HEK293 (cell line): ENCODE data around the gene PKP2.

Source experiments
- CTCF ChIA-PET: fragments of 350-600 bp; formaldehyde crosslinking; extraction: SDS; loops from one replicate; lab custom pipeline; 2021; ENCODE audit warnings: antibody characterized with exemption; lab: Yijun Ruan, JAX
- POLR2A ChIA-PET: fragments of 300-600 bp; formaldehyde crosslinking; extraction: SDS; loops from one replicate; lab custom pipeline; 2020; ENCODE audit warnings: antibody characterized with exemption, inconsistent platforms; lab: Yijun Ruan, JAX
- H3K27ac ChIP-seq: fragments of 200-500 bp; sonication (Bioruptor generic); 2 replicates; pipeline ENCODE4 v1.5.1; 2014; ENCODE audit warnings: low read depth, low read length, control low read depth, inconsistent platforms; ENCODE audit errors: extremely low read depth
- H3K36me3 ChIP-seq, 2 experiments: fragments of 200-500 bp in 1 of 2; sonication (Bioruptor generic) in 1 of 2; 1 replicate in 1 of 2; 2 replicates in 1 of 2; pipeline ENCODE4 v1.5.1; 2014 to 2017; ENCODE audit warnings: inconsistent platforms in 2 of 2, low read length in 2 of 2; ENCODE audit not compliant: control insufficient read depth in 2 of 2, insufficient read depth in 1 of 2
- H3K4me1 ChIP-seq: fragments of 200-500 bp; sonication (Bioruptor generic); 2 replicates; pipeline ENCODE4 v1.5.1; 2014; ENCODE audit warnings: mild to moderate bottlenecking, low read length, inconsistent platforms; ENCODE audit not compliant: control insufficient read depth, insufficient read depth
- H3K4me3 ChIP-seq: 2 replicates; pipeline ENCODE4 v1.5.1; 2011; ENCODE audit warnings: low read depth, mild to moderate bottlenecking, control low read depth, low read length, moderate library complexity
- H3K9me3 ChIP-seq: fragments of 200-500 bp; sonication (Bioruptor generic); 2 replicates; pipeline ENCODE4 v1.5.1; 2014; ENCODE audit warnings: low read depth, low read length, inconsistent platforms; ENCODE audit not compliant: control insufficient read depth, insufficient read depth
- KLF16 ChIP-seq: fragments of 450-650 bp; formaldehyde crosslinking; IDR thresholded peaks from 2 replicates; pipeline ENCODE4 v1.5.1; 2017; ENCODE audit warnings: missing biosample characterization, missing genetic modification characterization
- MYNN ChIP-seq: fragments of 450-650 bp; formaldehyde crosslinking; IDR thresholded peaks from 2 replicates; pipeline ENCODE4 v1.5.1; 2016; ENCODE audit warnings: missing biosample characterization, missing genetic modification characterization, borderline replicate concordance
- SP2 ChIP-seq: fragments of 450-650 bp; formaldehyde crosslinking; IDR thresholded peaks from 2 replicates; pipeline ENCODE4 v1.5.1; 2016; ENCODE audit warnings: missing biosample characterization, missing genetic modification characterization
- YY2 ChIP-seq: fragments of 450-650 bp; formaldehyde crosslinking; IDR thresholded peaks from 2 replicates; pipeline ENCODE4 v1.5.1; 2016; ENCODE audit warnings: missing biosample characterization, missing genetic modification characterization
- ZBTB1 ChIP-seq: fragments of 450-650 bp; formaldehyde crosslinking; IDR thresholded peaks from 2 replicates; pipeline ENCODE4 v1.5.1; 2016; ENCODE audit warnings: missing biosample characterization, missing genetic modification characterization
- ZBTB21 ChIP-seq: fragments of 450-650 bp; formaldehyde crosslinking; IDR thresholded peaks from 2 replicates; pipeline ENCODE4 v1.5.1; 2017; ENCODE audit warnings: missing biosample characterization, missing genetic modification characterization
- ZNF121 ChIP-seq: fragments of 450-650 bp; formaldehyde crosslinking; IDR thresholded peaks from 2 replicates; pipeline ENCODE4 v1.5.1; 2016; ENCODE audit warnings: missing biosample characterization, missing genetic modification characterization
- ZNF138 ChIP-seq: fragments of 450-650 bp; formaldehyde crosslinking; IDR thresholded peaks from 2 replicates; pipeline ENCODE4 v1.5.1; 2016; ENCODE audit warnings: missing biosample characterization, missing genetic modification characterization, borderline replicate concordance
- ZNF140 ChIP-seq: fragments of 450-650 bp; formaldehyde crosslinking; IDR thresholded peaks from 2 replicates; pipeline ENCODE4 v1.5.1; 2016; ENCODE audit warnings: missing biosample characterization, missing genetic modification characterization
- ZNF146 ChIP-seq: fragments of 450-650 bp; formaldehyde crosslinking; IDR thresholded peaks from 2 replicates; pipeline ENCODE4 v1.5.1; 2016; ENCODE audit warnings: missing biosample characterization, missing genetic modification characterization
- ZNF157 ChIP-seq: fragments of 450-650 bp; formaldehyde crosslinking; IDR thresholded peaks from 2 replicates; pipeline ENCODE4 v1.5.1; 2016; ENCODE audit warnings: missing biosample characterization, missing genetic modification characterization
- ZNF16 ChIP-seq: fragments of 450-650 bp; formaldehyde crosslinking; IDR thresholded peaks from 2 replicates; pipeline ENCODE4 v1.5.1; 2016; ENCODE audit warnings: low read depth, missing biosample characterization, missing genetic modification characterization
- ZNF174 ChIP-seq: fragments of 450-650 bp; formaldehyde crosslinking; IDR thresholded peaks from 2 replicates; pipeline ENCODE4 v1.5.0; 2017; ENCODE audit warnings: missing biosample characterization, mild to moderate bottlenecking, missing genetic modification characterization
- ZNF214 ChIP-seq: fragments of 450-650 bp; formaldehyde crosslinking; IDR thresholded peaks from 2 replicates; pipeline ENCODE4 v1.5.1; 2017; ENCODE audit warnings: missing biosample characterization, mild to moderate bottlenecking, missing genetic modification characterization, borderline replicate concordance
- ZNF280D ChIP-seq: fragments of 450-650 bp; formaldehyde crosslinking; IDR thresholded peaks from 2 replicates; pipeline ENCODE4 v1.5.1; 2016; ENCODE audit warnings: missing biosample characterization, missing genetic modification characterization
- ZNF350 ChIP-seq: fragments of 450-650 bp; formaldehyde crosslinking; IDR thresholded peaks from 2 replicates; pipeline ENCODE4 v1.5.0; 2017; ENCODE audit warnings: missing biosample characterization, mild to moderate bottlenecking, missing genetic modification characterization
- ZNF521 ChIP-seq: fragments of 450-650 bp; formaldehyde crosslinking; IDR thresholded peaks from 2 replicates; pipeline ENCODE4 v1.5.1; 2017; ENCODE audit warnings: missing biosample characterization, mild to moderate bottlenecking, missing genetic modification characterization
- ZNF529 ChIP-seq: fragments of 450-650 bp; formaldehyde crosslinking; IDR thresholded peaks from 2 replicates; pipeline ENCODE4 v1.5.1; 2017; ENCODE audit warnings: missing genetic modification characterization, missing biosample characterization; ENCODE audit not compliant: insufficient replicate concordance
- ZNF621 ChIP-seq: fragments of 450-650 bp; formaldehyde crosslinking; IDR thresholded peaks from 2 replicates; pipeline ENCODE4 v1.5.1; 2017; ENCODE audit warnings: missing biosample characterization, missing genetic modification characterization
- ZNF658 ChIP-seq: fragments of 450-650 bp; formaldehyde crosslinking; IDR thresholded peaks from 2 replicates; pipeline ENCODE4; 2016; ENCODE audit warnings: missing biosample characterization, missing genetic modification characterization
- ZNF660 ChIP-seq: fragments of 450-650 bp; IDR thresholded peaks from 2 replicates; pipeline ENCODE4 v1.5.1; 2018; ENCODE audit warnings: missing biosample characterization, mild to moderate bottlenecking, missing genetic modification characterization
- ZNF791 ChIP-seq: fragments of 450-650 bp; formaldehyde crosslinking; IDR thresholded peaks from 2 replicates; pipeline ENCODE4 v1.5.1; 2016; ENCODE audit warnings: missing biosample characterization, missing genetic modification characterization
- ZSCAN5A ChIP-seq: fragments of 450-650 bp; formaldehyde crosslinking; IDR thresholded peaks from 2 replicates; pipeline ENCODE4 v1.5.1; 2016; ENCODE audit warnings: missing biosample characterization, missing genetic modification characterization
- TF ChIP-seq, protein P1 (sequence below): fragments of 450-650 bp; formaldehyde crosslinking; IDR thresholded peaks from 2 replicates; pipeline ENCODE4 v1.5.1; 2016; ENCODE audit warnings: missing biosample characterization, missing genetic modification characterization
- TF ChIP-seq, protein P2 (sequence below): IDR thresholded peaks from 2 replicates; pipeline ENCODE4 v1.6.1; 2011; ENCODE audit warnings: mild to moderate bottlenecking, low read depth, low read length, borderline replicate concordance

PKP2 gene

GRCh38 chr12:32876004-32876403 is 20.6 kb downstream of the PKP2 start:
- Histone ChIP-seq H3K4me3 (no peak overlapping the region), H3K9me3 (no peaks in the 10 kb centered on the region), H3K27ac (no peak overlapping the region), H3K36me3 (peaks cover 0 to 24% of the 10 kb centered on the region in 2 experiments; a peak in 2 of 3 replicates), H3K4me1 (no peaks in the 10 kb centered on the region)
- POLR2A ChIA-PET: no interaction called here
- TF ChIP-seq ZNF280D (tag by site-specific recombination) (no peak), ZNF621 (tag by site-specific recombination) (no peak), ZNF16 (no peak), ZNF138 (tag by site-specific recombination) (no peak), ZNF350 (tag by site-specific recombination) (no peak), ZSCAN5A (tag by site-specific recombination) (no peak), ZBTB21 (tag by site-specific recombination) (no peak), ZNF658 (tag by site-specific recombination) (no peak), ZNF529 (no peak)
- CTCF ChIA-PET: no interaction called here

- H3K4me1 ChIP-seq: no peaks in the 10 kb centered on the region
- H3K9me3 ChIP-seq: no peaks in the 10 kb centered on the region
- H3K27ac ChIP-seq: no peak overlapping the region
- no peak overlapping the region for H3K4me3 ChIP-seq
- ChIA-PET POLR2A (interaction anchor here (1.0 kb wide), 1 partner anchor 22 kb away, joined by 3 read pairs; the partner anchor contains the start of gene PKP2), CTCF (no interaction called here)
- TF ChIP-seq ZNF529 (no peak), ZNF140 (no peak), ZNF521 (tag by site-specific recombination) (no peak), ZNF214 (tag by site-specific recombination) (no peak), MYNN (tag by site-specific recombination) (no peak), ZNF791 (tag by site-specific recombination) (no peak), YY2 (tag by site-specific recombination) (no peak), ZNF174 (tag by site-specific recombination) (no peak), ZNF121 (tag by site-specific recombination) (no peak), ZBTB1 (tag by site-specific recombination) (no peak), ZNF146 (tag by site-specific recombination) (no peak), KLF16 (tag by site-specific recombination) (no peak), SP2 (tag by site-specific recombination) (no peak), ZNF660 (tag by site-specific recombination) (no peak), ZNF157 (tag by site-specific recombination) (no peak)
- TF ChIP-seq, protein P1, sequence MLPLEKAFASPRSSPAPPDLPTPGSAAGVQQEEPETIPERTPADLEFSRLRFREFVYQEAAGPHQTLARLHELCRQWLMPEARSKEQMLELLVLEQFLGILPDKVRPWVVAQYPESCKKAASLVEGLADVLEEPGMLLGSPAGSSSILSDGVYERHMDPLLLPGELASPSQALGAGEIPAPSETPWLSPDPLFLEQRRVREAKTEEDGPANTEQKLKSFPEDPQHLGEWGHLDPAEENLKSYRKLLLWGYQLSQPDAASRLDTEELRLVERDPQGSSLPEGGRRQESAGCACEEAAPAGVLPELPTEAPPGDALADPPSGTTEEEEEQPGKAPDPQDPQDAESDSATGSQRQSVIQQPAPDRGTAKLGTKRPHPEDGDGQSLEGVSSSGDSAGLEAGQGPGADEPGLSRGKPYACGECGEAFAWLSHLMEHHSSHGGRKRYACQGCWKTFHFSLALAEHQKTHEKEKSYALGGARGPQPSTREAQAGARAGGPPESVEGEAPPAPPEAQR (tag by site-specific recombination): no peak
- TF ChIP-seq, protein P2, sequence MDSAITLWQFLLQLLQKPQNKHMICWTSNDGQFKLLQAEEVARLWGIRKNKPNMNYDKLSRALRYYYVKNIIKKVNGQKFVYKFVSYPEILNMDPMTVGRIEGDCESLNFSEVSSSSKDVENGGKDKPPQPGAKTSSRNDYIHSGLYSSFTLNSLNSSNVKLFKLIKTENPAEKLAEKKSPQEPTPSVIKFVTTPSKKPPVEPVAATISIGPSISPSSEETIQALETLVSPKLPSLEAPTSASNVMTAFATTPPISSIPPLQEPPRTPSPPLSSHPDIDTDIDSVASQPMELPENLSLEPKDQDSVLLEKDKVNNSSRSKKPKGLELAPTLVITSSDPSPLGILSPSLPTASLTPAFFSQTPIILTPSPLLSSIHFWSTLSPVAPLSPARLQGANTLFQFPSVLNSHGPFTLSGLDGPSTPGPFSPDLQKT: no peak
- peaks cover 0 to 24% of the 10 kb centered on the region in 2 experiments; a peak in 2 of 3 replicates for H3K36me3 ChIP-seq
These were observed 21.6 kb downstream of the PKP2 start for GRCh38 chr12:32874975-32875374.
